ENCODE data around the gene LRATD1.

Gene LRATD1

GRCh38 chr2:14638488-14638887, 6.0 kb downstream of the LRATD1 start:
- POLR2A ChIA-PET = no interaction called here
- DNase-seq (ENCODE audit: extremely low spot score) = no peak
- CTCF ChIA-PET = interaction anchor here (0.7 to 1.6 kb wide), 3 partner anchors 9 to 938 kb away, joined by 3 to 5 read pairs (median 3); no protein-coding TSS in a partner anchor
- TF ChIP-seq CTCF (IDR thresholded peaks at IDR 0.05; ENCODE audit: control extremely low read depth, extremely low read depth, low read depth, missing control alignments) = no peak

GRCh38 chr2:14641116-14641515, 8.6 kb downstream of the LRATD1 start:
- TF ChIP-seq CTCF (IDR thresholded peaks at IDR 0.05; ENCODE audit: control extremely low read depth, extremely low read depth, low read depth, missing control alignments) = no peak
- CTCF ChIA-PET = interaction anchor here (0.9 to 1.4 kb wide), 2 partner anchors 11 to 13 kb away, joined by 3 read pairs; no protein-coding TSS in a partner anchor
- POLR2A ChIA-PET = no interaction called here
- no peak for DNase-seq (ENCODE audit: extremely low spot score)

GRCh38 chr2:14642499-14642898, 10.0 kb downstream of the LRATD1 start:
- TF ChIP-seq CTCF (IDR thresholded peaks at IDR 0.05; ENCODE audit: control extremely low read depth, extremely low read depth, low read depth, missing control alignments) = no peak
- DNase-seq (ENCODE audit: extremely low spot score) = no peak
- ChIA-PET CTCF (interaction anchor here (1.6 to 2.1 kb wide), 2 partner anchors 10 to 12 kb away, joined by 4 to 6 read pairs; no protein-coding TSS in a partner anchor), POLR2A (no interaction called here)

- no peak for TF ChIP-seq CTCF (IDR thresholded peaks at IDR 0.05; ENCODE audit: control extremely low read depth, extremely low read depth, low read depth, missing control alignments)
- CTCF ChIA-PET = no interaction called here
- POLR2A ChIA-PET = no interaction called here
- no peak for DNase-seq (ENCODE audit: extremely low spot score)
These were observed 15.2 kb downstream of the LRATD1 start for GRCh38 chr2:14647714-14648113.

GRCh38 chr2:14650066-14650465, 17.5 kb downstream of the LRATD1 start:
- DNase-seq (ENCODE audit: extremely low spot score) = no peak
- CTCF ChIA-PET = interaction anchor here (1.4 to 1.6 kb wide), 2 partner anchors 11 to 19 kb away, joined by 3 read pairs; no protein-coding TSS in a partner anchor
- POLR2A ChIA-PET = no interaction called here
- no peak for TF ChIP-seq CTCF (IDR thresholded peaks at IDR 0.05; ENCODE audit: control extremely low read depth, extremely low read depth, low read depth, missing control alignments)

GRCh38 chr2:14654835-14655282, 22.3 kb downstream of the LRATD1 start:
- CTCF ChIA-PET = interaction anchor here (1.2 kb wide), 1 partner anchor 12 kb away, joined by 4 read pairs; no protein-coding TSS in a partner anchor
- TF ChIP-seq CTCF (IDR thresholded peaks at IDR 0.05; ENCODE audit: control extremely low read depth, extremely low read depth, low read depth, missing control alignments) = no peak
- POLR2A ChIA-PET = no interaction called here
- no peak for DNase-seq (ENCODE audit: extremely low spot score)

Measured in GM10248 (cell line).